HepG2 (cell line): Measurements from ENCODE around the gene PROCR. TPM values are rescaled to one million over a fixed set of nuclear protein-coding genes. Genes with fewer than 3 reads are reported as not detected.

Experiments
- ATAC-seq: fragments of 200-7000 bp; cut with Tn5 transposase; 3 replicates; pipeline ENCODE4 v1.9.1; 2020; ENCODE audit warnings: mild to moderate bottlenecking, moderate library complexity
- BruUV-seq: library from RNA; stranded (reverse); fragments of 400-500 nt; replicated peaks from 2 replicates; lab custom pipeline; 2021; lab: Mats Ljungman, UMichigan
- CTCF ChIA-PET: fragments of 300-600 bp; formaldehyde crosslinking; extraction: SDS; loops from one replicate; lab custom pipeline; 2021; ENCODE audit warnings: low total read pairs, inconsistent platforms, low intra/inter-chr PET ratio; lab: Yijun Ruan, JAX
- POLR2A ChIA-PET: fragments of 350-600 bp; sonication (Branson Sonifier 250); formaldehyde crosslinking; loops from one replicate; lab custom pipeline; 2020; ENCODE audit warnings: antibody characterized with exemption, inconsistent platforms; lab: Yijun Ruan, JAX
- DNase-seq: peaks from one replicate; pipeline ENCODE4 v3.0.0-alpha.2; 2015; ENCODE audit warnings: low spot score
- FAIRE-seq: peaks from 3 replicates; lab custom pipeline; 2011; peaks lifted over from hg19 to GRCh38; lab: Jason Lieb, UNC
- H2AFZ ChIP-seq: one replicate; pipeline ENCODE4 v1.6.1; 2011; ENCODE audit warnings: low read length, inconsistent platforms
- H3K27ac ChIP-seq: fragments of 300-600 bp; 3 replicates; pipeline ENCODE4 v1.8.0; 2011; ENCODE audit warnings: mixed run types, mild to moderate bottlenecking, mixed read lengths, low read length, inconsistent platforms; ENCODE audit not compliant: insufficient read depth; ENCODE audit errors: extremely low read length
- H3K27me3 ChIP-seq, 2 experiments: fragments of 200-600 bp in 1 of 2; 2 replicates in 1 of 2; 3 replicates in 1 of 2; pipeline versions ENCODE4 v1.6.0 to v1.8.0; 2011; ENCODE audit warnings: low read length in 2 of 2, mild to moderate bottlenecking in 2 of 2, moderate library complexity in 2 of 2, inconsistent platforms in 1 of 2; ENCODE audit not compliant: insufficient read depth in 2 of 2, control insufficient read depth in 1 of 2
- H3K36me3 ChIP-seq, 2 experiments: fragments of 200-600 bp in 1 of 2; replicated peaks in 1 of 2; 2 replicates in 1 of 2; 3 replicates in 1 of 2; pipeline versions ENCODE4 v1.5.1 to v1.8.0; 2011; ENCODE audit warnings: low read length in 2 of 2, inconsistent platforms in 1 of 2; ENCODE audit not compliant: insufficient read depth in 2 of 2, control insufficient read depth in 1 of 2
- H3K4me1 ChIP-seq: 2 replicates; pipeline ENCODE4 v1.5.1; 2012; ENCODE audit warnings: low read length, inconsistent platforms; ENCODE audit not compliant: insufficient read depth
- H3K4me2 ChIP-seq: 2 replicates; pipeline ENCODE4 v1.6.0; 2011; ENCODE audit warnings: low read depth, low read length, inconsistent platforms
- H3K4me3 ChIP-seq, 3 experiments: fragments of 200-600 bp in 1 of 3; sonication (generic), shearing (Covaris generic) in 1 of 3; replicated peaks in 1 of 3; 2 replicates each; pipeline ENCODE4 v1.5.1; 2011 to 2016; ENCODE audit warnings: low read length in 3 of 3, inconsistent platforms in 2 of 3, low read depth in 2 of 3, mild to moderate bottlenecking in 2 of 3, control low read depth in 1 of 3, mixed read lengths in 1 of 3; ENCODE audit not compliant: insufficient read depth in 1 of 3
- H3K79me2 ChIP-seq: one replicate; pipeline ENCODE4 v1.6.1; 2011; ENCODE audit warnings: low read length, inconsistent platforms; ENCODE audit not compliant: insufficient read depth
- H3K9ac ChIP-seq: 2 replicates; pipeline ENCODE4 v1.6.0; 2011; ENCODE audit warnings: mild to moderate bottlenecking, low read depth, low read length, inconsistent platforms; ENCODE audit not compliant: insufficient read depth
- H3K9me3 ChIP-seq: 2 replicates; pipeline ENCODE4 v1.5.1; 2012; ENCODE audit warnings: mild to moderate bottlenecking, low read length
- H4K20me1 ChIP-seq: 2 replicates; pipeline ENCODE4 v1.6.0; 2011; ENCODE audit warnings: inconsistent platforms, mild to moderate bottlenecking, low read length, moderate library complexity; ENCODE audit not compliant: insufficient read depth
- MAFK ChIP-seq, 2 experiments: IDR thresholded peaks in 1 of 2; conservative IDR thresholded peaks in 1 of 2; 2 replicates each; pipeline ENCODE4 v1.6.1; 2011; ENCODE audit warnings: improper control_type of control experiment in 2 of 2, low read length in 2 of 2
- SAFB2 ChIP-seq: sonication (generic); formaldehyde crosslinking; IDR thresholded peaks from 2 replicates; pipeline ENCODE4 v1.5.1; 2020; ENCODE audit warnings: missing genetic modification reagents, low read depth, mild to moderate bottlenecking, borderline replicate concordance
- SIX1 ChIP-seq: sonication (generic); formaldehyde crosslinking; IDR thresholded peaks from 2 replicates; pipeline ENCODE4 v1.4.0; 2020; ENCODE audit warnings: missing genetic modification reagents, borderline replicate concordance
- ZFP82 ChIP-seq: sonication (generic); formaldehyde crosslinking; IDR thresholded peaks from 2 replicates; pipeline ENCODE4 v1.5.1; 2020; ENCODE audit warnings: mild to moderate bottlenecking, missing genetic modification reagents, borderline replicate concordance
- ZNF276 ChIP-seq: sonication (generic); formaldehyde crosslinking; IDR thresholded peaks from 2 replicates; pipeline ENCODE4 v1.4.0; 2020; ENCODE audit warnings: mild to moderate bottlenecking, low read depth, missing genetic modification reagents
- ZNF317 ChIP-seq: sonication (generic); formaldehyde crosslinking; IDR thresholded peaks from 2 replicates; pipeline ENCODE4 v1.5.0; 2020; ENCODE audit warnings: mild to moderate bottlenecking, missing genetic modification reagents
- in situ Hi-C: cut with HindIII; loops from 2 replicates; pipeline ENCODE4 v1.10.0; 2017; ENCODE audit warnings: low pct_unique_long_range_greater_than_20kb; ENCODE audit not compliant: extremely low pct_ligation_motif_present
- intact Hi-C: fragments of 100-400 bp; cut with micrococcal nuclease; formaldehyde crosslinking; loops from one replicate; pipeline ENCODE4 v1.10.0; 2022; ENCODE audit not compliant: unreplicated experiment
- polyA plus RNA-seq, 8 experiments: library from polyadenylated mRNA; depleted of rRNA in 3 of 8; stranded (reverse) in 7 of 8; unstranded in 1 of 8; fragments of >200 nt; fragmentation: Illumina TruSeq in 4 of 8; extraction: Trizol in 4 of 8; gene quantifications; 2 replicates each; pipeline versions ENCODE4 v1.2.1 to v1.2.3, GENCODE V29; 2011 to 2016; ENCODE audit warnings: low read depth in 4 of 8, missing spikeins in 1 of 8, mixed read lengths in 1 of 8; ENCODE audit not compliant: insufficient read depth in 1 of 8
- total RNA-seq, 5 experiments: library from RNA; depleted of rRNA; stranded (reverse); fragments of >200 nt; fragmentation: Illumina TruSeq; extraction: Trizol; gene quantifications; 2 replicates each; pipeline ENCODE4 v1.2.3, GENCODE V29; 2016; ENCODE audit warnings: low read depth in 1 of 5
- TF ChIP-seq, protein P1 (sequence below): sonication (generic); formaldehyde crosslinking; IDR thresholded peaks from 2 replicates; pipeline ENCODE4 v1.5.0; 2020; ENCODE audit warnings: missing genetic modification reagents, mild to moderate bottlenecking, borderline replicate concordance

The PROCR gene
- total and polyA plus RNA-seq, 2 of the 13 experiments (the other 11 are each of a cell fraction or from before 2014, with no cell fraction given), result 1.4 to 1.7 TPM

DNA sequence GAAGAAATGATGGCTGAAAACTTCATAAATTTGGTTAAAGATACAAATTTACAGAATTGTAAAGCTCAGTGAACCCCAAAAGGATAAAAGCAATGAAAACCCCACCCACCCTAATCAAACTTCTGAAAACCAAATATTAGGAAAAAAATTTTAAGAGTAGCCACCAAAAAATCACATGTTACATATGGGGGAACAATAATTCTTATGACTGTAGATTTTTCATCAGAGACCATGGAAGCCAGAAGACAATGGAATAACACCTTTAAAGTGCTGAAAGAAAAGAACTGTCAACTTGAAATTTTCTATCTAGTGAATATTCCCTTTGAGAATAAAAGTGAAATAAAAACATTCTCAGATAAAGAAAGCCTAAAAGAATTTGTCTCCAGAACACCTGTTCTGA lies 24.4 kb downstream of the PROCR start:
- intact Hi-C loops, result no loop called here
- no peak for ATAC-seq
- Histone ChIP-seq H3K4me1 (no peaks in the 10 kb centered on the region), H3K27ac (no peak overlapping the region), H3K9me3 (peaks cover 24% of the 10 kb centered on the region), H3K79me2 (no peaks in the 10 kb centered on the region), H3K9ac (no peak overlapping the region), H3K4me3 (no peak overlapping the region), H4K20me1 (no peaks in the 10 kb centered on the region), H3K36me3 (no peaks in the 10 kb centered on the region), H3K27me3 (peaks cover 2 to 4% of the 10 kb centered on the region in 2 experiments; a peak in 1 of 5 replicates), H3K4me2 (no peak overlapping the region), H2AFZ (no peak overlapping the region)
- BruUV-seq, result no TSS peak
- ChIA-PET POLR2A (no interaction called here), CTCF (no interaction called here)
- no peak for DNase-seq
- TF ChIP-seq ZNF317 (CRISPR knock-in tag) (peak; percentile 99), ZNF276 (CRISPR knock-in tag) (no peak)
- FAIRE-seq, result no peak
- in situ Hi-C loops, result no loop called here

GRCh38 chr20:35199740-35200139 lies 27.9 kb downstream of the PROCR start:
- FAIRE-seq, result no peak
- ATAC-seq, result no peak
- in situ Hi-C loops, result no loop called here
- Histone ChIP-seq H3K79me2 (no peaks in the 10 kb centered on the region), H3K4me1 (no peaks in the 10 kb centered on the region), H4K20me1 (no peaks in the 10 kb centered on the region), H3K27ac (no peak overlapping the region), H3K9ac (no peak overlapping the region), H2AFZ (no peak overlapping the region), H3K27me3 (no peaks in the 10 kb centered on the region), H3K36me3 (no peaks in the 10 kb centered on the region)
- POLR2A ChIA-PET, result no interaction called here
- no TSS peak for BruUV-seq
- CTCF ChIA-PET, result no interaction called here
- DNase-seq, result no peak
- intact Hi-C loops, result loop anchor here (10.0 kb wide), 1 partner anchor 365 kb away; no protein-coding TSS in a partner anchor
- no peak for TF ChIP-seq SIX1
- TF ChIP-seq SAFB2 (CRISPR knock-in tag), result no peak
- TF ChIP-seq ZFP82, result no peak
- TF ChIP-seq, protein P1, sequence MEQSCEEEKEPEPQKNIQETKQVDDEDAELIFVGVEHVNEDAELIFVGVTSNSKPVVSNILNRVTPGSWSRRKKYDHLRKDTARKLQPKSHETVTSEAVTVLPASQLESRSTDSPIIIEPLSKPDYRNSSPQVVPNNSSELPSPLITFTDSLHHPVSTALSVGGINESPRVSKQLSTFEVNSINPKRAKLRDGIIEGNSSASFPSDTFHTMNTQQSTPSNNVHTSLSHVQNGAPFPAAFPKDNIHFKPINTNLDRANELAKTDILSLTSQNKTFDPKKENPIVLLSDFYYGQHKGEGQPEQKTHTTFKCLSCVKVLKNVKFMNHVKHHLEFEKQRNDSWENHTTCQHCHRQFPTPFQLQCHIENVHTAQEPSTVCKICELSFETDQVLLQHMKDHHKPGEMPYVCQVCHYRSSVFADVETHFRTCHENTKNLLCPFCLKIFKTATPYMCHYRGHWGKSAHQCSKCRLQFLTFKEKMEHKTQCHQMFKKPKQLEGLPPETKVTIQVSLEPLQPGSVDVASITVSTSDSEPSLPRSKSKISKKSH (CRISPR knock-in tag), result no peak
- peak; percentile 42 to 49 for TF ChIP-seq MAFK (conservative IDR thresholded peaks at IDR 0.05 in 1 of 2, IDR thresholded peaks at IDR 0.05 in 1 of 2; ENCODE audit: low read length in 2 of 2)
- TF ChIP-seq, all 625 proteins: peak for 1
- peaks cover 24% of the 10 kb centered on the region for H3K9me3 ChIP-seq
- H3K4me3 ChIP-seq, result no peak overlapping the region
- H3K4me2 ChIP-seq, result no peak overlapping the region
